Skin epidermis (tissue), 12 donors: ENCODE measurements around the gene TRDMT1.

Source experiments
- H3K27ac ChIP-seq, 21 experiments: fragments of 200-600 bp; sonication (generic) in 11 of 21; one replicate each; pipeline ENCODE4 v1.5.0; 2020; ENCODE audit warnings: mild to moderate bottlenecking in 3 of 21, inconsistent platforms in 2 of 21, moderate library complexity in 2 of 21
- H3K4me3 ChIP-seq, 7 experiments: fragments of 200-600 bp; sonication (generic) in 2 of 7; one replicate each; pipeline ENCODE4 v1.5.0; 2020; ENCODE audit warnings: inconsistent platforms in 2 of 7, mild to moderate bottlenecking in 2 of 7, moderate library complexity in 1 of 7

The TRDMT1 gene

DNA sequence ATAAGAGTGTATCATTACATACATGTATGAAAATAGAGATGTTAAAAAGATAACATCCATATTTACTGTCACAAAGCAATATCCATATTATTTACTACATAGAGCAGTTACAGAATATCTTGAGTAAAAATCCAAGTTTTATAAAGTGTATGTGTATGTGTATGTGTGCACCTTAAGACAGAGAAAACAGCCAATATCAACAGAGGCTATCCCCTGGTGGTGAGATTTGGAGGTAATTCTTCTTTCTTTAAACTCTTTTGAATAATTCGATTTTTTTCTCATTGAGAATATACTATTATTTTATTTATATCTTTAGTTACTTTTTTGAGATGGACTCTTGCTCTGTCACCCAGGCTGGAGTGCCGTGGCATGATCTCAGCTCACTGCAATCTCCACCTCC lies 18.4 kb downstream of the TRDMT1 start:
- no peak overlapping the region for H3K27ac ChIP-seq
- no peak overlapping the region for H3K4me3 ChIP-seq

DNA sequence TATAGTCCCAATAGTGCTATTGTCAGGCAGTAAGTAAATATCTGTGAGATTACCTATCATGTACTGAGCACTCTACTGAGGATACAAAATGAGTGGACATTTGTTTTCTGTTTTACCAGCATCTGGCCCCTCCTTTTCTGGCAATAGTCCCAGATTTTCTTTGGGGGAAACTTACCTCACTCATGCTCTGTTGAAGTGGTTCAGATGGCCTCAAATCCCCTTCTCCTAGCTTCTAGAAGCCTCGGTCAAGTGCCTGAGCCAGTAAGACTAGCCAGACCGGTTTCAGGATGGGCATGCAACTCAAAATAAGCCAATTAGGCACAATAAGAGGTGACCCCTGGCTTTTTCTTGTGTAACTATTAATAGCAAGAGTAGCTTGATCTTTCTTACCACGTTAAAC lies 19.7 kb downstream of the TRDMT1 start:
- Histone ChIP-seq H3K4me3 (no peak overlapping the region), H3K27ac (no peak overlapping the region)

DNA sequence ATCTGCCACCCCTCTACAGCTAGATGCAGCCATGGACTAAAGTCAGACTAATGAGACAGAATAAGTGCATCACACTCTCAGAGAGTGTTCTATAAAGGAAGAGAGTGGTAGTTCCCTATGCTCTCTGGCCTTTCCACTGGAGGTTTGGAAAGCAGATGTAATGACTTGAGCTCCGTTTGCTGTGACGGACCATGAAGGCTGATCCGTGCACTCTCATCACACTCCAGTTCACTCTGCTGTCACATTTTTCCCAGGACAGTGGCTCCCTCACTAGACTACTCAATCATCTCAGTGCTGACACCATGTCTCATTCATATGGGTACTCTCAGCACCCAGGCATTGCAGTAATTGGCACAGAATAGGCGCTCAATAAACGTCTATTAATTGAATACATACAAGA lies 20.4 kb downstream of the TRDMT1 start:
- no peak overlapping the region for H3K27ac ChIP-seq
- no peak overlapping the region for H3K4me3 ChIP-seq

DNA sequence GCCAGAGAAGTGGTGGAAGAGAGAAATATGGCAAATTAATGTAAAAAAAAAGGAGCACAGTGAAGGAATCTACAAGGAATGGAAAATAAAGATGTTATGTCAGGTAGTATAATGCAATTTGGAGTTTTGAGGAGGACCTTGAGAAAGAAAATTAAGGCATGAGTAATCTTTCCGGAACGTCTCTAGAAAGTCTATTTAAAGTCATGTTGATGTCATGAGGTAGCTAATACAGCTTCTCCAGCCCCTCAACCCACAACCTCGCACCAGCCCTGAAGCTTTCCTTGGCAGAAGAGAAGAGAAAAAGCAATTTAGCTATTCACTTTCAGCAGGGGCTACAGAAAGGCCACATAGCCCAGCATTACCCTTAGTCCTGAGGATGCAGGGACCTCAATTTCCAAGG lies 22.5 kb downstream of the TRDMT1 start:
- H3K27ac ChIP-seq, result no peak overlapping the region
- H3K4me3 ChIP-seq, result no peak overlapping the region

DNA sequence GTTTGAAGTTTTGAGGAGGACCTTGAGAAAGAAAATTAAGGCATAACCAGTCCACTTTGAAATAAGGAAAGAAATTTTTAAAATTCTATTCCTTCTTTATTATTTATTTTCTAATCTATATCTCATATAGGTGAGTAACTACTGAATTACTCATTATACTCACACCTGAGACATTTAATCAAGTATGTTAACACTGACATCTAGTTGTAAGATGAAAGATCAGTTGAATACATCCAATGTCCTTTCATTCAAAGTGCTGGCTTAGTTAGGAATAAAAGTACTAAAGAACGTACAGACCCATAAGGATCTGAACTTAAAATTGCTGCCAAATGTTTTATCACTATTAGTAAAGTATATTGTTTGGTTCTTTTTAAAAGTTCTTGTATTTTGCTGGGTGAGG lies 23.5 kb downstream of the TRDMT1 start:
- H3K27ac ChIP-seq, result no peak overlapping the region
- H3K4me3 ChIP-seq, result no peak overlapping the region

DNA sequence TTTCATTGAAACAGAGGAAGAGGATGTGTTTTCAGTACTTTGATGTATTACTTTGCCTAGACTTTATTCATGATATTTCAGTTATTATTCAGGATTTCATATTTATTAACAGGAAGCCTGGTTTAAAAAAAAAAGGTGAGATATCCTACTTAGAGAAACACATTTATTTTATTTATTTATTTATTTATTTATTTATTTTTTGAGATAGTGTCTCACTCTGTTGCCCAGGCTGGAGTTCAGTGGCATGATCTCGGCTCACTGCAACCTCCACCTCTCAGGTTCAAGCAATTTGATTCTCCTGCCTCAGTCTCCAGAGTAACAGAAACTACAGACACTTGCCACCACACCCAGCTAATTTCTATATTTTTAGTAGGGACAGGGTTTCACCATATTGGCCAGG lies 24.5 kb downstream of the TRDMT1 start:
- Histone ChIP-seq H3K4me3 (no peak overlapping the region), H3K27ac (no peak overlapping the region)

DNA sequence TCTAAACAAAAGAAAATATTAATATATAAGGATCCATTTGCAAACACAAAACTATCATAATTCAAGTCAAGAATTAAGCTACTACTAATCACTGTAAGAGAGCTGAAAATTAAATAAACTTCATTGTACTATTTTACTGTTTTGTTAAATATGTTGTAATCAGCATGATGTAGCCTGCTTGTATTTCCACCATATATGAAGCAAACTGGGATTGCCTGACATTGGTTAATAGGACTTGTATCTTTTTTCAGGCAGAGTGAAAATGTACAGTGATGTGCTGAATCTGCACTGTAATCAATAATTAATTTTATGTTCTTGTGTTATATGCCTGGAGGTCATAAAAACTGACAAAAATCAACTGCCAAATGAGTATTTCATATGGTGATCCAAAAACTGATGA lies 25.4 kb downstream of the TRDMT1 start:
- no peak overlapping the region for H3K4me3 ChIP-seq
- peak overlapping the region in 1 of 21 experiments; percentile 8 for H3K27ac ChIP-seq

DNA sequence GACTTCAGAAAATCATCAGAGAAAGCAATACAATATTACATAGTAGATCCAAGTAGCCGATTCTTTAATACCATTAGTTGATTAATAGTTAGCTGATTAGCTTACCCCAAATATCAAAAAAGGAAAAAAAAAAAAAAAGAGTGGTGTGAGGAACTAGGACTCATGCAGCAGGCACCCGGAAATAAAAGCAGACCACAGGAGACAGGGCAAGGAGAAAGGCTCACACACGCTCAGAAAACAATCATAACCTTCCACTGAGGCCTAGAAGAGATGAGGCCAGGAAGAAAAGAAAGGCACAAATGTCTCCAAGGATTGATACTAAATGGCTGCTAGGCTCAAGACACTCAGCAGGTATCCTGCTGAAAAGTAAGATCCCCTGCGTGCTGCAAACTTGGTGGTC lies 25.9 kb downstream of the TRDMT1 start:
- Histone ChIP-seq H3K4me3 (no peak overlapping the region), H3K27ac (peak overlapping the region in 4 of 21 experiments; percentile 3 to 44 (median 23))

DNA sequence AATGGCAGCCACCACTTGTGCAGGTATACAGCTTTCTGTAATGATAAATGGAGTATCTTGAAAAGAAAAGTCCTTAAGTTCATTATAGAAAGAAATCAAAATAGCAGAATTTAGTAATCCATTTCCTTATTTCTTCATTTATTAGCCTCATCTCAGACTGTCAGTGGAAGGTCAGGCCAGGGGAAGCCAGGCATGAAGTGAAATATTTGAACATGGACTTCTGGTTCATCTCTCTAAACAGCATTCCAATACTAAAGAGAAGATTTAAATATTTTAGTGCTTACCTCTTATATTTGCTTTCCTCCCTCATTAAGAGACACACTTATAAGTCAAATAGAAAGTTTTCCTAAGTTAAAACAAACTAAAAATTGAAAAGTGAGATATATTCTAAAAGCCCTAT lies 26.8 kb downstream of the TRDMT1 start:
- Histone ChIP-seq H3K27ac (peak overlapping the region in 1 of 21 experiments; percentile 14), H3K4me3 (no peak overlapping the region)

DNA sequence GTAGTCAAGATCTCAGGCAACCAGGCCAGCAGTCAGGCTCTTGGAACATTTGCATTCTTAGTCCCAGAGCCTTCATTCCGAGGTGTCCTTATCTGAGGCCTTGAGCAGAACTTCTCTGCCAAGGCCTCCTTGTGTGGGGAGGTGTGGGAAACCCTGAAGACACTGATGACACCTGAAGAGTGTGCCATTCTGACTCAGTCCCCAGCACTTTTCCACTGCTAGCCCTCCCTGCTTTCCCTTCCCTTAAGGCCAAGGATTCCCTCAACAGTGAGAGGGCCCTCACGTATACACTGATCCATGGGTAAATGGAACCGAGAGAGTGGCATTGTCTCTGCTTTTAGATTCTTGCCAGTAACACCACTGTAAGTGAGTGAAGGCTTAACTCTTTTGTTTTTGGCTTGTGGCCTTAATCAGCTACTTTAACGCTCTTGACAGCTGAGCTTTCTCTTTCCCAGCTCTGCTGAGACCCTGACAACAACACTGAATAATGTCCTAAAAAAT lies 30.3 kb downstream of the TRDMT1 start:
- no peak overlapping the region for H3K27ac ChIP-seq
- no peak overlapping the region for H3K4me3 ChIP-seq

DNA sequence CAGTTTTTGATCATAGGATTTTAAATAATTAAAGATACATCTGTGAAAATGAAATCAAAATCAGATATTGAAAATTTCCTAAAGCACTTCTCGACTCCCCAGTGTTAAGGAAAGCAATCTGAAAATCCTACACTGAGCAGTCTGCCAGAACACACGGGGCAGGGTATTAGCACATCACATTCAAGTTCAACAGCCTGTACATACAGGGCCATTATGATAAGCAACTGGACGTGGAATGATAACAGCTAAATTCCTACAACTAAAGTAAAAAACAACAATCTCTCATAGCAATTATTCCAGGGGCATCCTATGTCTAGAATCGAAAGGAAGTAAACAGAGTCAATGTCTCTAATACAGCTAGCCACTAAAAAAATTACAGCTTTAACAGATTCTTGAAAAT lies 31.7 kb downstream of the TRDMT1 start:
- H3K4me3 ChIP-seq, result no peak overlapping the region
- no peak overlapping the region for H3K27ac ChIP-seq

DNA sequence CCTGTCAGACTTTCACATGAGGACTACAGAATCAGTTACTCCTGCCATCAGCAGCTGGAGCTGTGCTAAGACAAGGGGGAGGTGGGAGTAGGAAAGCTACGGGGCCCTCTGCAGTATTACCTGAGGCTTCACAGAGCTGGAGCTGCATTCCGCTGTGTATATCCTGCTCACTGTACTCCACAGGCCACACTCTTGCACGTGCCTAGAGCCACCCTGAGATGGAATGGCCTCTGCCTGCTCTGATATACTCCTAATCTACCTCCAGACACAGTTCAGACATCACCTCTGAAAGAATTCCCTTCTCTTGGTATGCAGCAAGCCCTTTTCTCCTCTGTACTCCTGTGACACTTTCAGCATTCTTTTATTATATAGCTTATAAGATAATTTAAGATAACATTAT lies 34.8 kb downstream of the TRDMT1 start:
- Histone ChIP-seq H3K27ac (no peak overlapping the region), H3K4me3 (no peak overlapping the region)

DNA sequence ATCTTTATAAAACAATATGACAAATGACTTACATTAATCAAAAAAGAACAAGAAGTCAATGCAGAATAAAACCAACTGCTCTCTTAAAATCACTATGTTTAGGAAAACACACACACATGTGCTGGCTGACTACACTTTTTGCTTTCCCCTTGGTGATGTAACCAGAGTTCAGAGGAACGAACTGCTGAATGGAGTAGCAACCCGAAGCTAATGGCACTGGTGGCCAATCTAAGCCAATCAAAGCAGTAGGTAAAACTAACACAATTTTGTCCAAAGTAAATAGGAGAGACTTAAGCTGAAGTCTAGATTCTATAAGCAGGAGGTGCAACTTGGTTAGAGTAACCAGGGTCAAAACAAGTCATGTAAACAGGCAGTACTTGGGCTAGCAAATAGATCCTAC lies 38.6 kb downstream of the TRDMT1 start:
- Histone ChIP-seq H3K27ac (no peak overlapping the region), H3K4me3 (no peak overlapping the region)

DNA sequence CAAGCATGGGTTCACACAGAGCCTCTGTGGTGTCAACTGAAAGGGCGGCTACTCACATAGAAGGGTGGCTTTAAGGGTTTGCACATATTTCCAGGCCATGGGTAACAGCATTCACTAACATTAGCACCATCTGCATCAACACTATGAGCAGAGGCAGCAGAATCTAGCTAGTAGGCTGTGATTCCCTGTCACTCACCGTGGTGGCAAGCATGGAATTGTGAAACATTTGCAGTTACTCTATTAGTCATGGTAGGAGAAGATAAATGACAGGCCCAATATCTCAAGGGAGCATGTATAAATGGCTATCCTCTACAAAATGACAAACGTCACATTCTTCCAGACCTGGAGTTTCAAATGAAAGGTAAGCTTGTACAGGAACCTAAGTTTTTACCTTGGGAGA lies 39.7 kb downstream of the TRDMT1 start:
- H3K27ac ChIP-seq, result no peak overlapping the region

DNA sequence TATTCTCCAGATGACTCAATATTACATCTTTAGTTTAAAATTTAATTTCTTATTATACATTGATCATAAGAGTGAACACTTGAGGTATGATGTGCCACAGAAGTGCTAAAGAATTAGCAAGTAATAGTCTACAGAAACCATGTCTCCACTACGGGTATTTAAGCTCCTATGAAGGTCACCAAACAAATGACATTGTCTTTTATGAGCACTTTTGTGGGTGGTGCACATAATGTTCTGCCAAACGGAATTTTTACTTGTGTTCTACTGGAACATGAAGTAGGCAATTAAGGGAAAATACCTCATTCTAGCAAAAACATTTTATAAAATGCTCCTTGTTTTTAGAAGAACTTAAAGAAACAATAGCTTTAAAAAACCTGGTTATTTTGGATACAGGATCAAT lies 44.4 kb downstream of the TRDMT1 start:
- no peak overlapping the region for H3K4me3 ChIP-seq

More for the DNA sequence above, 39.7 kb downstream of the TRDMT1 start:
- H3K4me3 ChIP-seq, result no peak overlapping the region

DNA sequence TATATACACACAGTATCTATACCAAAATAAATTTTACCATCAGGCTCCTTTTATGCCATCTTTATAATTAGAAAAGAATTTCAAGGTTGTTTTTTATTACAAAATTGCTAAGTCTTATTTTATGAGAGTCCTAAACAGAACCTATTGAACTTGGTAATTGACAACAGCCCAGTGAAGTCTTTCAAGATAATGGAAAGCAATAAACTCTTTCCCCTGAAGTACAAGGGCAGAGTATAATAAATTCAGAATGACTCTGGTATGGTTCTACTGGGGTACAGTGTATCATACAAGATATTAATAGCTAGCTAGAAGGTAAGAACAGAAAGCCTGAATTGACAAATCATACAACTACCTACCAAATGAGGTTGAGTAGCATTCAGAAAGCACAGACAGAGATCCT lies 45.6 kb downstream of the TRDMT1 start:
- no peak overlapping the region for H3K27ac ChIP-seq
- no peak overlapping the region for H3K4me3 ChIP-seq

More for the DNA sequence above, 44.4 kb downstream of the TRDMT1 start:
- no peak overlapping the region for H3K27ac ChIP-seq

DNA sequence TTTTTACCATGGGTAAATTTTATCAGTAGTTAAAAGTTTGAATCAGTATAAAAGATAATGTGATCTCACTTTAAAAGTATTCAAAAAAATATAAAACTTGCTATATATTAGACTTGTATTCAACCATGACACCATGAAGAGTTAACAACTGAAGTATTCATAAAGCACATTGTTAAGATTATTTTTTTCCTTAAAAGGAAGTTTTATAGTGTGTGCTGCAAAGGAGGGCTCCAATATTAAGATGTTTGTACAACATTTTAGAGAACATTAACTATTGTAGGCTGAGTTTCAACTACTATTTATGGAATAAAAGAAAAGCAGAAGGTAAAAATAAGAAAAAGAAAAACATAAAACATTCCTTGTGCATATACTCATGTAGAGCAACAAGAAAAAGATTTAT lies 47.4 kb downstream of the TRDMT1 start:
- Histone ChIP-seq H3K27ac (no peak overlapping the region), H3K4me3 (no peak overlapping the region)

DNA sequence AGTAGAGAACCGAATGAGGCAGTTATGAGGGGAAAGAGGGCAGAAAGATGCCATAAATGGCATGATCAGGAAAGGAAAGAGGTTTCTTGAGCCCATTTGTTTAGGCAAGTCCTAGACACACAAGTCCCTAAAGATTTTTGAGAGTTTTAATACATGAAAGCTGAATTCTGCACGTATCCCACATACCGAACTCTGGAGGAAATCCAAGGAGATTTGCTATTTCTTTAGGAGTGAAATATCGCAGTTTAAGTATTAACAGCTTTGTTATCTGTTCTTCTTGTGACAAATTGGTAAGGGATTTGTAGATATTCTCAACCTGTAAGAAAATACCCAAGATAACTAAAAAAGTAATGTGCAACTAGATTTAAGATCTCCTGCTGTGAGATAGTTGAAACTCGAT lies 48.2 kb downstream of the TRDMT1 start:
- H3K27ac ChIP-seq, result no peak overlapping the region

DNA sequence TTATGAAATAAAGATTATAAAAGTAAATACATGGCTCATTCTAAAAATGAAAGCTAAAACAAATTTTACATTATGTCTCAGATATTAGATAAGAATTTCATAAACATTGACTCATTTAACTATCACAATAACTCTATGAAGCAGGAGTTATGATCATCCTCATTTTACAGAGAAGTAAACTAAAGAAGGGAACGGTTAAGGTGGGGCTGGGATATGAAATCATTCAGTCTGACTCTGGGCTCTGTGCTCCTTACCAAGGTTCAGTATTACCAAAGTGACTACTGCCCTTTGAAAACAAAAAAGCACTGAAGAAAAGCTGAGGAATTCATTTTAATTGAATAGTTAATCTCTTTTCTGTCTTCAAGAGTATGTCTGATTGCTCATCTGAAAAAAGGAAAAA lies 49.8 kb downstream of the TRDMT1 start:
- H3K27ac ChIP-seq, result no peak overlapping the region
- no peak overlapping the region for H3K4me3 ChIP-seq

More for the DNA sequence above, 48.2 kb downstream of the TRDMT1 start:
- H3K4me3 ChIP-seq, result no peak overlapping the region

DNA sequence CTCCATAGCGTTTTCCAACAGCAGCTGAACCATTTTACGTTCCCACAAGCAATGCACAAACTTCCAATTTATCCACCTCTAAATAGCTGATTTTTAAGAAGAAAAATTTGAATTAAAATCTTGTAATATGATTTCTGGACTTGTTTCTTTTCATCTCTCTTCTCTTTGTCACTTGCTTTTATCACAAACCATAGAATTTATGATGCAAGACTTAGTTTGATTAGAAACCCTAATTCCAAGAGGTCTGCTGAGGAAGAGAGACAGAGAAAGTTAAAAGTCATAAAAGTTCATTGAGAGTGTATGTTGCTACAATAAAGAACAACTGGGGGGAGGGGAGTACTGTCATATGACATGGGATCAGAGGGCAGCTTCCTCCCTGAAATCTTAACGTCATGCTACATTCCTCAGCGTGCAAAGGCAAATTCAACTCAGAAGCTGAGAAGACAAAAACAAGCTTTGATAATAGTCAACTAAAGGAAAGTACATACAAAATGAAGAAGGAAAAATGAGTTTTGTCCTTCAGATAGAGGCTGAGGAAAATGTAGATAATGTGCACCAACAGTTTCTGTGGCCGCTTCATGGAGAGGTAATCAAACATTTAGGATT lies 53.5 kb downstream of the TRDMT1 start:
- no peak overlapping the region for H3K27ac ChIP-seq

DNA sequence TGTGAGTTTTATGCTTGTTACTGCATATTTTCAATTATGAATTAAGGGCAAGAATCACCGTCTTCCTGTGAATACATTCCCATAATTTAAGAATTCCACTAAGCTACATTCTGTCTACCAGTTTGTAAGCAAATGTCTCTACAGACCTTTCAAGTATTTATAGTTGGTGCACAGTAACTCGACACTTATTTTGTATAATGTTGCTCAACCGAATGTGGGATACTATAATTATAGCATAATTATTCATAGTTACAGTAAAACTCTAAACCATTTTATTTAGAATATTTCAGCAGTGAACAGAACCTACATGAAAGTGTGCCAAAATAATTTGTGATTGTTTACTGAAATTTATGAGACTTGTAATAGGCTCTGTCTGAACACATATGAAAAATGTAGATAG lies 54.6 kb downstream of the TRDMT1 start:
- Histone ChIP-seq H3K4me3 (no peak overlapping the region), H3K27ac (no peak overlapping the region)

More for the DNA sequence above, 53.5 kb downstream of the TRDMT1 start:
- no peak overlapping the region for H3K4me3 ChIP-seq

DNA sequence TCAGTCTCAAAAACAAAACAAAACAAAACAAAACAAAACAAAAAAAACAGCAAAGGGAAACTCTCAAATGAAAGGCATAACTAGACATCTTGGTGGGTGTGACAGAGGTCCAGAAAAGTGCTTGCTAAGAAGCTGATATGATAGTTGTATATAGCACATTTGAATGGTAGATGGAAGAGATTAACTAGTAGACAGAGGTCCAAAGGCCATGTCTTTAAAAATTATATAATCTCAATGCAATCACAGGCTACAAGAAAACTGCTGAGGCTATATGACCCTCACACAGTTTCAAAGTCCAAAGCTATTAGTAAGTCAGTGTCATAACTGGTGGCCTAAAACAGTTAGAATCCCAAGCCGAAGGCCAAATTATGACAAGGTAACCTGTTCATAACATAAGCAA lies 56.2 kb downstream of the TRDMT1 start:
- Histone ChIP-seq H3K27ac (no peak overlapping the region), H3K4me3 (no peak overlapping the region)
